GM23338 (cell line): ENCODE results near the gene CDC26. TPM values are rescaled to one million over a fixed set of nuclear protein-coding genes. Genes with fewer than 3 reads are reported as not detected.

Experiments
- ATAC-seq: fragments of 200-7000 bp; cut with Tn5 transposase; 3 replicates; pipeline ENCODE4 v1.9.1; 2020
- DNase-seq: peaks from one replicate; pipeline ENCODE4 v3.0.0-alpha.2; 2015; ENCODE audit warnings: low spot score
- H2AFZ ChIP-seq: fragments of 200-600 bp; sonication (generic); 2 replicates; pipeline ENCODE4 v1.8.0; 2016; ENCODE audit warnings: antibody characterized with exemption, mild to moderate bottlenecking, moderate library complexity
- H3F3A ChIP-seq: fragments of 200-600 bp; sonication (generic); replicated peaks from 2 replicates; pipeline ENCODE4 v1.8.0; 2017; ENCODE audit warnings: antibody characterized with exemption, mixed run types, low read depth
- H3K27ac ChIP-seq: fragments of 200-600 bp; sonication (generic); 2 replicates; pipeline ENCODE4 v1.6.1; 2016; ENCODE audit warnings: low read depth
- H3K27me3 ChIP-seq: fragments of 200-600 bp; sonication (generic); 2 replicates; pipeline ENCODE4 v1.8.0; 2016; ENCODE audit warnings: mild to moderate bottlenecking, mixed run types, moderate library complexity; ENCODE audit not compliant: insufficient read depth
- H3K36me3 ChIP-seq: fragments of 200-600 bp; sonication (generic); 2 replicates; pipeline ENCODE4 v1.8.0; 2016; ENCODE audit warnings: mild to moderate bottlenecking; ENCODE audit not compliant: insufficient read depth
- H3K4me1 ChIP-seq: fragments of 200-600 bp; sonication (generic); 2 replicates; pipeline ENCODE4 v1.8.0; 2016; ENCODE audit warnings: mild to moderate bottlenecking, moderate library complexity; ENCODE audit not compliant: insufficient read depth
- H3K4me2 ChIP-seq: fragments of 200-600 bp; sonication (generic); 2 replicates; pipeline ENCODE4 v1.7.1; 2017; ENCODE audit warnings: mixed run types
- H3K4me3 ChIP-seq: fragments of 200-600 bp; sonication (generic); 2 replicates; pipeline ENCODE4 v1.6.1; 2016; ENCODE audit warnings: mixed run types
- H3K79me2 ChIP-seq: fragments of 200-600 bp; sonication (generic); replicated peaks from 2 replicates; pipeline ENCODE4 v1.8.0; 2017; ENCODE audit warnings: mild to moderate bottlenecking; ENCODE audit not compliant: insufficient read depth
- H3K9me2 ChIP-seq: fragments of 200-600 bp; sonication (generic); 2 replicates; pipeline ENCODE4 v1.8.0; 2017; ENCODE audit not compliant: insufficient read depth
- H4K20me1 ChIP-seq: fragments of 200-600 bp; sonication (generic); replicated peaks from 2 replicates; pipeline ENCODE4 v1.8.0; 2017; ENCODE audit warnings: mild to moderate bottlenecking; ENCODE audit not compliant: insufficient read depth
- H3K27ac Mint-ChIP-seq: 2 replicates; pipeline ENCODE4 v1.8.0; 2020; ENCODE audit warnings: inconsistent platforms, mild to moderate bottlenecking, moderate library complexity, mixed read lengths
- H3K27me3 Mint-ChIP-seq: 3 replicates; pipeline ENCODE4 v1.8.0; 2022; ENCODE audit warnings: low read depth, mild to moderate bottlenecking, moderate library complexity, mixed read lengths, inconsistent platforms; ENCODE audit not compliant: insufficient read depth, poor library complexity
- H3K36me3 Mint-ChIP-seq: 3 replicates; pipeline ENCODE4 v1.8.0; 2021; ENCODE audit warnings: low read depth, mild to moderate bottlenecking, inconsistent platforms, moderate library complexity, mixed read lengths
- H3K4me1 Mint-ChIP-seq: 3 replicates; pipeline ENCODE4 v1.8.0; 2020; ENCODE audit warnings: mild to moderate bottlenecking, inconsistent platforms, mixed read lengths
- H3K4me3 Mint-ChIP-seq: 3 replicates; pipeline ENCODE4 v1.8.0; 2021; ENCODE audit warnings: moderate library complexity, mild to moderate bottlenecking, inconsistent platforms, mixed read lengths
- H3K9me3 Mint-ChIP-seq: 3 replicates; pipeline ENCODE4 v1.8.0; 2020; ENCODE audit warnings: moderate library complexity, mild to moderate bottlenecking, inconsistent platforms, mixed read lengths
- EZH2 ChIP-seq: fragments of 200-600 bp; sonication (generic); IDR thresholded peaks from one replicate; pipeline ENCODE4 v1.8.0; 2017; ENCODE audit warnings: antibody characterized with exemption, mild to moderate bottlenecking, low read depth; ENCODE audit not compliant: unreplicated experiment
- ZNF331 ChIP-seq: fragments of 250-450 bp; sonication (Bioruptor Pico); IDR thresholded peaks from 2 replicates; pipeline ENCODE4 v1.5.0; 2020; ENCODE audit warnings: low read depth, mild to moderate bottlenecking, moderate library complexity
- ZNF462 ChIP-seq: fragments of 250-450 bp; sonication (Bioruptor Pico); IDR thresholded peaks from 2 replicates; pipeline ENCODE4 v1.5.0; 2020; ENCODE audit warnings: mild to moderate bottlenecking, moderate library complexity
- polyA plus RNA-seq: library from polyadenylated mRNA; unstranded; fragments of >200 nt; fragmentation: Nextera tagmentation; extraction: Ambion mirVana; gene quantifications from 2 replicates; pipeline ENCODE4 v1.2.1, GENCODE V29; 2016
- total RNA-seq: library from RNA; depleted of rRNA; stranded (reverse); fragments of >200 nt; shearing (Covaris generic); gene quantifications from 2 replicates; pipeline ENCODE4 v1.2.3, GENCODE V29; 2014
- TF ChIP-seq, protein P1 (sequence below), 2 experiments: fragments of 200-600 bp in 1 of 2; sonication (generic) in 1 of 2; conservative IDR thresholded peaks; 2 replicates each; pipeline versions ENCODE4 v1.5.1 to v1.6.1; 2016 to 2017; ENCODE audit warnings: antibody characterized with exemption in 2 of 2, low read depth in 2 of 2, mild to moderate bottlenecking in 2 of 2, moderate library complexity in 1 of 2

The CDC26 gene
- total and polyA plus RNA-seq, 2 experiments from 2014 or later: 34.9 to 112 TPM

DNA sequence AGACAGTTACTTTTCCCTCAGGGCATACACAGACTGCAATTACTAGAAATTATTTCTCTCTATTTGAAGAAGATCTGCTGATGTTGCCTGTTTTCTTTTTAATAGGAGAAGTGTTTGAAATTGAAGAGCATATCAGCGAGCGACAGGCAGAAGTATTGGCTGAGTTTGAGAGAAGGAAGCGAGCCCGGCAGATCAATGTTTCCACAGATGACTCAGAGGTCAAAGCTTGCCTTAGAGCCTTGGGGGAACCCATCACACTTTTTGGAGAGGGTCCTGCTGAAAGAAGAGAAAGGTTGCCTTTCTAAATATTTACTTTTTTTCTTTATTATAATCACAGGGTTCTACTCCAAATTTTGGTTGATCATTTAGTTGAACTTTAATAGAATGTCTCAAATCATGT is 3.5 kb upstream of the CDC26 start:
- no peak for DNase-seq
- Mint-ChIP-seq H3K27ac (no peak overlapping the region), H3K27me3 (no peaks in the 10 kb centered on the region), H3K4me3 (no peak overlapping the region), H3K9me3 (no peaks in the 10 kb centered on the region), H3K36me3 (peaks cover 64% of the 10 kb centered on the region), H3K4me1 (peaks cover 7% of the 10 kb centered on the region; the same call in 1 of the 3 replicates)
- no peak overlapping the region for H3K27ac ChIP-seq
- no peak overlapping the region for H3K4me3 ChIP-seq
- peaks cover 21% of the 10 kb centered on the region for H3K79me2 ChIP-seq
- H3F3A ChIP-seq: no peaks in the 10 kb centered on the region
- H3K36me3 ChIP-seq: peaks cover 59% of the 10 kb centered on the region
- TF ChIP-seq ZNF331 (CRISPR knock-in tag) (no peak), ZNF462 (no peak)
- H3K27me3 ChIP-seq: no peaks in the 10 kb centered on the region
- no peak for ATAC-seq
- no peak overlapping the region for H3K4me2 ChIP-seq
- peaks cover 9% of the 10 kb centered on the region; the same call in 1 of the 2 replicates for H4K20me1 ChIP-seq
- H2AFZ ChIP-seq: no peak overlapping the region
- H3K9me2 ChIP-seq: no peaks in the 10 kb centered on the region
- peaks cover 8% of the 10 kb centered on the region; the same call in 1 of the 2 replicates for H3K4me1 ChIP-seq

GRCh38 chr9:113274474-113275156 is 757 bp downstream of the CDC26 start:
- Histone ChIP-seq H3K4me1 (peaks cover 8% of the 10 kb centered on the region; the same call in 1 of the 2 replicates), H3K79me2 (peaks cover 28% of the 10 kb centered on the region), H2AFZ (peak overlapping the region; percentile 49), H3K4me2 (peak overlapping the region; percentile 84), H4K20me1 (no peaks in the 10 kb centered on the region; the same call in 1 of the 2 replicates), H3F3A (no peaks in the 10 kb centered on the region), H3K9me2 (no peaks in the 10 kb centered on the region), H3K36me3 (peaks cover 48% of the 10 kb centered on the region), H3K27ac (peak overlapping the region; percentile 56; the same call in 1 of the 2 replicates), H3K4me3 (peak overlapping the region; percentile 87), H3K27me3 (no peaks in the 10 kb centered on the region)
- TF ChIP-seq, protein P1, sequence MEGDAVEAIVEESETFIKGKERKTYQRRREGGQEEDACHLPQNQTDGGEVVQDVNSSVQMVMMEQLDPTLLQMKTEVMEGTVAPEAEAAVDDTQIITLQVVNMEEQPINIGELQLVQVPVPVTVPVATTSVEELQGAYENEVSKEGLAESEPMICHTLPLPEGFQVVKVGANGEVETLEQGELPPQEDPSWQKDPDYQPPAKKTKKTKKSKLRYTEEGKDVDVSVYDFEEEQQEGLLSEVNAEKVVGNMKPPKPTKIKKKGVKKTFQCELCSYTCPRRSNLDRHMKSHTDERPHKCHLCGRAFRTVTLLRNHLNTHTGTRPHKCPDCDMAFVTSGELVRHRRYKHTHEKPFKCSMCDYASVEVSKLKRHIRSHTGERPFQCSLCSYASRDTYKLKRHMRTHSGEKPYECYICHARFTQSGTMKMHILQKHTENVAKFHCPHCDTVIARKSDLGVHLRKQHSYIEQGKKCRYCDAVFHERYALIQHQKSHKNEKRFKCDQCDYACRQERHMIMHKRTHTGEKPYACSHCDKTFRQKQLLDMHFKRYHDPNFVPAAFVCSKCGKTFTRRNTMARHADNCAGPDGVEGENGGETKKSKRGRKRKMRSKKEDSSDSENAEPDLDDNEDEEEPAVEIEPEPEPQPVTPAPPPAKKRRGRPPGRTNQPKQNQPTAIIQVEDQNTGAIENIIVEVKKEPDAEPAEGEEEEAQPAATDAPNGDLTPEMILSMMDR (conservative IDR thresholded peaks at IDR 0.05; ENCODE audit: low read depth in 2 of 2): peak; percentile 66 to 87
- no peak for TF ChIP-seq EZH2
- H3K27me3 Mint-ChIP-seq: no peaks in the 10 kb centered on the region
- no peak overlapping the region for H3K27ac Mint-ChIP-seq
- DNase-seq (peak; percentile 91), ATAC-seq (peak; percentile 27)
- no peak overlapping the region for H3K4me3 Mint-ChIP-seq
- no peaks in the 10 kb centered on the region for H3K9me3 Mint-ChIP-seq
- H3K4me1 Mint-ChIP-seq: peaks cover 7% of the 10 kb centered on the region; the same call in 1 of the 3 replicates
- peaks cover 49% of the 10 kb centered on the region for H3K36me3 Mint-ChIP-seq
